GM19035 (cell line): Measurements from ENCODE around the gene SAMD1.

Experiments used
- ATAC-seq: cut with Tn5 transposase; IDR thresholded peaks from one replicate; pipeline ENCODE4 v1.9.1; 2021; ENCODE audit not compliant: unreplicated experiment

Gene SAMD1

GRCh38 chr19:14090509-14091080, at the start of gene SAMD1:
TSS of gene SAMD1 (minus strand) at chr19:14090751.
- ATAC-seq: peak; percentile 46

DNA sequence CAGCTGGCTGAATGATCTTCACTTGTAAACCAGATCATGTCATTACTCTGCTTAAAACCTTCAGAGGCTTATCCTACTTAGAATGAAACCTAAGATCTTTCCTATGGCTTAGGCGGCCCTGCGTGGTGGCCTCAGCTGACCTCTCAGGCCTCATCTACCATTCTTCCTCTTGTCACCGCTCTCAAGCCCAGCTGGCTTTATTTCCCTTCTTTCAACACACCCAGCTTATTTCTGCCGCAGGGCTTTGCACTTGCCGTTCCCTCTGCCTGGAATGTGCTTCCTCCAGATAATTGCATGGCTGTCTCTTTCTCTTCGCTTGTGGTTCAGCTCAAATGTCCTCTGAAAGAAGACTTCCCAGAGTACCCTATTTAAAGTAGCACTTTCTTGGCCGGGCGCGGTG, 49.4 kb upstream of the SAMD1 start:
- no peak for ATAC-seq

- ATAC-seq: no peak
Measured at GRCh38 chr19:14138576-14139265, 48.2 kb upstream of the SAMD1 start.

DNA sequence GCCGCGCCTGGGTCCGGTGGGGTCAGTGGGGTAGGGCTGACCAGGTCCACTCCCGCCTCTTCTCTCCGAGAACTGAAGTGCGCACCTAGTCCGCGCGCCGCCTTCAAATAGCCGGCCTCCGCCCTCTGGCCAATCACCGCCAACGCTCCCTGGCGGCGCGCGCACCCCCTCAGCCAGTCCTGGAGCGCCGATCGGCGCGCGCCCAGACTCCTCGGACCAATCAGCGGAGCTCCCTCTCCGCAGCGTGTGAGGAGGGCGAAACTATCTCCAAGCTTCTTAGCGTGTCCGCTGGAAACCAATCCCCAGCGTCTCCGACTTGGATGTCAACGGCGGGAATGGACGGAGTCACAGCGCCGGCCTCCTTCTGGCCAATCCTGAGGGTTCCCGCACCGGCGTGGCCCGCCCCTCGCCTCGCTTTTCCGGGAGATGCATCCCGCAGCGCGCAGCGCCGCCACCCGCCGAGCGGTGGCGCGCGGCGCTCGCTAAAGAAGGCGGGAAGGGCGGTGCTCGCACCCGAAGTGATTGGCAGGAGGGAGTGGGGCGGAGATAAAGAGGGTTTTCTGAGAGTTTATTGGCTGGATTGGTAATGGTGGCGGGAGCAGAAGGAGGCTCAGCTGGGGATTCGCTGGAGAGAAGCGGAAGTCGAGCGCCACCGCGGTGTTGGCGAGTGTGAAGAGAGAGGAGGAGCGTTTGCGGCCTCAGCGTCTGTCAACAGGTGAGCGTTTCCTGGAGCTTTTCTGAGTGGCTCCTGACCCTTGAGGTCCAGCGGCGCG, 46.1 kb upstream of the SAMD1 start, which contains the start of gene ASF1B:
ASF1B (minus strand) TSS at position 81 of the 773 bp plus-strand sequence. CDS start 133 bp downstream, outside the sequence.
- ATAC-seq: peak; percentile 86

- ATAC-seq: no peak
Measured at GRCh38 chr19:14135985-14136508, 45.5 kb upstream of the SAMD1 start.

DNA sequence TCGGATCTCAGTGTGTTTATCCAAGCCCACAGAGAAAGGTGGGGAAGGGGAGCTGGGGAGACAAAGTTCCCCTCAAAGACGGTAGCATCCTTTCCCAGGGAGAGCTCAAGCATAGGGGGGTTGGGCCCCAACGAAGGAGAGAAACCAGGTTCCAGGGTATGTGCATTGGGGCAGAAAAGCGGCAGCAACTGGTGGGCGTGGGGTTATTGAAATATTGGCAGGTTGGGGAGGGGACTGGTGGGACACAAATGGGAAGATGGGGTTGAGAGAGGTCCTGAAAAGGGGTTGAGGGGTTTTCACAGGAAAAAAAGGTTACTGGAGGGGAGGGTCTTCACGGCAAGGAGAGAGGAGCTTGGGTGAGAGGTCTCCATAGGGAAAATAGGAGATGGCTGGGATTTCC, 44.8 kb upstream of the SAMD1 start:
- ATAC-seq: no peak

GRCh38 chr19:14127929-14128509, 37.5 kb upstream of the SAMD1 start:
- ATAC-seq: no peak

DNA sequence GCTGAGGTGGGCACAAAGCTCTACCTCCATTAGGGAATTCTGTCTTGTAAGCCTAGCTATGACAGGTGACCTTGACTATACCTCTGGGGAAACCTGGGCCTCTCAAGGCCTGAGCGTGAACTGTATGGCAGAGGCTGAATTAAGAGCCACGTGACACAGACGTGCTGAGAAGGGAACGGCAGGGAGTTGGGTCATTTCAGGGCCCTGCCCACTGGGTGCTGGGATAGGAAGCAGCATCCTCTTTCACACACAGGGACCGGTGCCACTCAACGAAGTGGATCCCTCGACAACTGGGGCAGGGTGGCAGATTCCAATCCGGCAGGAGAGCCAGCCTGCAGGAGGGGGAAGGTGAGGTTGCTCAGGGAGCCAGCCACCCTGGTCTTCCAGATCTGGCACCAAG, 36.6 kb upstream of the SAMD1 start:
- no peak for ATAC-seq

GRCh38 chr19:14122924-14123323, 32.4 kb upstream of the SAMD1 start:
- ATAC-seq: no peak

- ATAC-seq: no peak
Measured at GRCh38 chr19:14120497-14120780, 29.9 kb upstream of the SAMD1 start.

- no peak for ATAC-seq
Measured at GRCh38 chr19:14119644-14120496, 29.3 kb upstream of the SAMD1 start.

DNA sequence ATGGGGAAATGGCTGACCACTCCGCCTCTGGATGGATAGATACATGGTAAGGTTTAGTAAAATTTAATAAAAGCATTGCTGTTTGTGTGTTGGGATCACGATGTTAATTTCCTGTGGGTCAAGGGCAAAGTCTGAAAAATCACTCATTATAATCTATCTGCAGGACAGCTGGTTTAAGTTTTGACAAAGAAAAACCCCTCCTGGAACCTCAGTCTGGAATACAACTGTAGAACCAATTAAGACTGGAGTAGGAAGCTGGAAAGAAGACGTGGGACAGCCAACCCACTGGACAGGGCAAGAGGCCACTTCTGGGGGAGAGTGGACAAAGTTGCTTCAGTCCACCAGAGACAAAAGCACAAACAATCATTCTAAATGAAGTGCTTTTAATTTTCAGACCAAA, 28.6 kb upstream of the SAMD1 start:
- ATAC-seq: no peak

DNA sequence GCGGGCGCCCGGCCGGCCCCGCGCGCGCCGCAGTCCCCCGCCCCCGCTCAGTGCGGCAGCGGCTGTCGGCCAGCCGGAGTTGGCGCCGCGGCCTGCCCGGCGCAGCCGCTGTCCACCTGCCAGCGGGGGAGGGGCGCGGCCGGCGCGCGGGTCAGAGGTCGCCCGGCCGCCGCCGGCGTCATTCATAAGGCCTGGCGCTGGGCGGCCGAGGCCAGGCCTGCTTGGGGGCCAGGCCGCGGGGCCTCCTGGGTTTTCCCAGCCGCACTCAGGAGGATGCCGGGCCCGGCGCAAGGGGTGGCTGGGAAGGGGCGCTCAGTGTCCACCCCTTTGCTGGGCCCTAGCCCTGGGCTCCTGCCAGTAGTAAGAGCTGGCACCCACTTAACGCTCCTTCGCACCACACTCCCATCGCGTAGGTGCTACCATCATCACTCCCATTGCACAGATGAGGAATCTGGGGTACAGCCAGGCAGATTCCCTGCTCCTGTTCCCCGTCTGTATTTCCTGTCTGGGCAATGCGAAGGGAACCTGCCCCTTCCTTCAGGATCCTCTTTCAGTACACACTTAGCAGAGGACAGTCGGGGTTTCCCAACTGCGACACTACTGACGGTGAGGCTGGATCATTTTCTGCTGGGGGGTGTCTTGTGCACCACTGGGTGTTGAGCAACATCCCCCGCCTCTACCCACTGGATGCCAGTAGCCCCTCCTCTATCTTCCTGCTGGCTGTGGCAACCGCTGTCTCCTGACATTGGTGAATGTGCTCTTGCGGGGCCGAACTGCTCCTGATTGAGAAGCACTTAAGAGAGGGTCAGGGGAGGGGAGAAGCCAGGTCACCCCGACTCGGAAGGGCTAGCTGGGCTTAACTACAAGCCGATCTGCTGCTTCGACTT, 27.9 kb upstream of the SAMD1 start:
- ATAC-seq: no peak

DNA sequence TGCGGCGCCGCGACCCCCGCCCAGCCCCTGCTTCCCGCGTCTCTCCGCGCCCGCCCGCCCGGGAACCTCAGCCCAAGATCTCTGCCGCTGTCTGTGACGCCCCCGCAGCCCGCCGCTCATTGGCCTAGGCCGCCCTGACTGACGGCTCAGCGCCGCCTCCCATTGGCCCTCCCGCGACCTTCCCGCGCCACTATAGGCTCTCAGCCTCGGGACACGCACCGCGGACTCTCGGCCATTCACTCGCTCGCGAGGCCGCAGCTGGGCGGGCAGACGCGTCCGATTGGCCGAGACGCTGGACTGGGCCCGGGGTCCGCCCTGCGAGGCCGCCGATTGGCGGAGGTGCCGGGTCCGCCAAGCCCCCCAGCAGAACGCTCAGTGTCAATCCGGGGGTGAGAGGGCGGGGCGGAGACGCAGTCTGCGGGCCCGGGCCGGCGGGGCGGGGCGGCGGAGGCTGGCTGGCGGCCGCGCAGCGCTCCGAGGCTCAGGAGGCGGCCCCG, 27.2 kb upstream of the SAMD1 start, which contains the start of gene PRKACA:
PRKACA (minus strand) TSS at position 95 of the 497 bp plus-strand sequence. CDS start 215 bp downstream, outside the sequence.
- peak; percentile 83 for ATAC-seq

GRCh38 chr19:14116918-14117578, 26.5 kb upstream of the SAMD1 start:
- ATAC-seq: peak; percentile 9

DNA sequence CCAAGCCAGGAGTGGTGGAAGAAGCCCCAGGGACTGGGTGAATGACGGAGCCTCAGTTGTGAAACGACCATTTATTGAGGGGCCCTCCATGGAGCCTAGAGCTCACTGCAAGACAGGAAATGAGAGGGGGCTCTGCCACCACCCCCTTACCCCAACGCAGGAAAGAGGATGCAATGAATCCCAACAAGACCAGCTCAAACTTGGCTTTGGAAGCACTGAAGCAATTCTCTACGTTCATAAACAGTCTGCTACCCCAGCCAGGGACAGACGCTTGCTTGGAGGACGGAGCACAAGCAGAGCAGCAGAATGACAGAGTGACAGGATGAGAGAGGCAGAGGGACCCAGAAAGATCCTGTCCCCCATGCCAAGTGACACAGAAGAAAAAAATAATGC, 26.0 kb upstream of the SAMD1 start:
- ATAC-seq: no peak

GRCh38 chr19:14115756-14116155, 25.2 kb upstream of the SAMD1 start:
- ATAC-seq: no peak

DNA sequence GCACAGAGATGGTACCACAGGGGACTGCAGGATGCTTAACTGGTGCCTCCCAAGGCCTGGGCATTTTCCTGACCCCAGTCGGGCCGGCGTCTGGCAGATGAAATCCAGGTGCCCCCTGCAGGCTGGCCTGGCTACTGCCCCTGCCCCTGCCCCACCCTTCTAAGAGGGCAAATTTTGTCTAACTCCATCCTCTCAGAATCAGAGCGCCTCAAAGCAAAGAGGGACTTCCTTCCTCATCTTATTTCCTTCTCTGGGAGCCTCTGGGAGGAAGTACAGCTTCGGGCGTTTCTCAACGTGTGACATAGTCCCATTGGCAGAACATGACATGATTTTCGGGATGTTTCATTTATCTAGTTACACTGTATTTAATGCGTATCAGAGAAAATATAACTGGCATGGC, 24.3 kb upstream of the SAMD1 start:
- ATAC-seq: no peak

GRCh38 chr19:14114439-14114838, 23.9 kb upstream of the SAMD1 start:
- ATAC-seq: no peak
